G401.6 (cell line): ENCODE results near the gene CARMIL3.
"Not testable (repeated sequence)": the region's sequence is repeated elsewhere in the genome, so short reads cannot be mapped to it uniquely, and the experiment has no call there.

Experiments used
- FAIRE-seq: peaks from 2 replicates; lab custom pipeline; 2012; peaks lifted over from hg19 to GRCh38; lab: Jason Lieb, UNC

The CARMIL3 gene

DNA sequence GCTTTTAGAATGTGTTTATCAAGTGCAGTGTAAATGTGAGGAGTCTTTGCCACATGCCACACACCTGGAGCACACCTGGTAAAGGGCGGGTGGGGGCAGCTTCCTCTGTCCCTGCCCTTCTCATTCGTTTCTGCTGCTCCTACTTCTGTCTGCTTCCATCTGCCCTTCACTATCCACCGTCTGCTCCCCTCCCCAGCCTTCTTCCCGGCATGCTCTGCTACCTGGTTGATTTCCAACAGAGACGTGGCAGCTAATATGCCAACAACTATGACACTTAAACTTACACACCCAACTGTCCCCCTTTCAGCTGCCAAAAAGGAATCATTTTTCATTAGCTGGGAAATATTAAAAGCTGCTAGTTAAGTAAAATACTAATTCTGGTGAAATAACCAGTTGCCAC lies 9.1 kb upstream of the CARMIL3 start:
- no peak for FAIRE-seq

DNA sequence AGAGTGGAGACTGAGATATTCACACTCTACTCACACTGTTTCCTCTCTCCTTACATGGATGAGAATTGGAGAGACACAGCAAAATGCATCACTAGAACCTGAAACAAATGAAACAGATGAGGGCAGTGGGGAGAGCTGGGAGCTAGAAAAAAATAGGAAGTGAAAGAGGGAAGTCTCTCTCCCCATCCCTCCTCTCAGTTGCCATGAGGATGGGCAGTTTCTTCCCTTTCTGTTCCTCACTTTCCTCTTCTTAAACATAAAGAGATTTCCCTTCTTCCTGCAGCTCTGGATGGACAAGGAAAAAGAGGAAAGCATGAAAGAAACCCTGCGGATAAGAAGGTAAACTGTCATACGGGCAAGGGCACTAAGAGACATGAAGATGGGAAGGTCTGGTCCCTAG lies 2.8 kb upstream of the CARMIL3 start:
- FAIRE-seq: not testable (repeated sequence)

- not testable (repeated sequence) for FAIRE-seq
Observed at GRCh38 chr14:24050753-24051152, 1.1 kb upstream of the CARMIL3 start.

GRCh38 chr14:24051176-24051788 lies 527 bp upstream of the CARMIL3 start:
- FAIRE-seq: no peak

- no peak for FAIRE-seq
Observed at GRCh38 chr14:24052656-24053547, 1.1 kb downstream of the CARMIL3 start.

DNA sequence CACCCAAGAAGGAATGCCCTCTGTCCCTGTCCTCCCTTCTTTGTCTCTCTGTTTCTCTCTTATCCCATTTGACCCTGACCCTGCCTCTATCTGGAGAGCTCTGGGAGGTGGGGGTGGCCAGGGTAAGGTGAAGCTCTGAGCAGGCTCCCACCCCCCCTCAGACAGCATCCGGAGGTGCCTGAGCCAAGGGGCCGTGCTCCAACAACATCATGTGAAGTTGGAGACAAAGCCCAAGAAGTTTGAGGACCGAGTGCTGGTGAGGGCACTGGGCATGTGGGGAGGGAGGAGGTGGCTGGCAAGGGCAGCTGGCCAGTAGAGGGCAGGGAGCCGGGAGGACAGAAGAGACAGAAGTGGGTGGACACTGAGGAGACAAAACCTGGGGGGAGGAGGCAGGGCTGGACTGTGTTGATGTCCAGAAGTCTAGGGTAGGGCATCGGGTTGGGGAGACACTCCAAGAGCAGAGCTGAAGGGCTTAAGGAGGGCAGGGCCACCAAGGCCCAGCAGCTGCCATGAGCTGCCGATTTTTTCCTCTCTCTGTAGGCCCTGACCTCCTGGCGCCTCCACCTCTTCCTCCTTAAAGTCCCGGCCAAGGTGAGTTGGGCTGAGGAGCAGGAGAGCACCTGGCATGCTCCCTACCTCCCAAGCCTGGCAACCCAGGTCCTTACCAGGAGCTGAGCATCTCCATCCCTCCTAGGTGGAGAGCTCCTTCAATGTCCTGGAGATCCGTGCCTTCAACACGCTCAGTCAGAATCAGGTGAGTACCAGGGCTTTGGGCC lies 1.9 kb downstream of the CARMIL3 start:
- no peak for FAIRE-seq

DNA sequence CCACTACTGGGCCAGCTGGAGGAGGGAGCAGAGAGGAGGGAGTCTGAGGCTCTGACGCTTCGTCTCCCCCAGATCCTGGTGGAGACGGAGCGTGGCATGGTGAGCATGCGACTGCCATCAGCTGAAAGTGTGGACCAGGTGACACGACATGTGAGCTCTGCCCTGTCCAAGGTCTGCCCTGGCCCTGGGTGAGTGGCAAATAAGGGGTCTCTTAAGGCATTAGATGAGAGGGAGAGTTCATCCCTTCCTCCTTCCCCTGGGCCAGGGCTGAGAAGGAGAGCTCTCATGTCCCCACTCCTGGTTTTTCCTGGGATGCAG lies 2.5 kb downstream of the CARMIL3 start:
- FAIRE-seq: no peak

DNA sequence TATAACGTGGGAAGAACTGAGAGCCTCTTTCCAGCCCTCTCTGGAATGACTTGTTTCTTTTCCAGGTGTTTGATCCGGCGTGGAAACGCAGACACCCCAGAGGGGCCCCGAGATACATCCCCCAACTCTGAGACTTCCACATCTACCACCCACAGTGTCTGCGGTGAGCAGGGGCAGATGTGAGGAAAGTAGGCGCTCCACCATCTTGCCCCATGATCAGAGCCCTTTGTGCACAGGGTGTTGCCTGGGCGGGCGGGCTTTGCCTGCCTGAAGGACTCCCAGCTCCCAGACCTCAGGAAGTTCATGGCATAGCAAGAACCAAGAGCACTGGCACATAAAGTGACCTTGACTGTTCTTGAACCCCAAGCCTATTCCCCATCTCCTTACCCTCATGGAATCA lies 2.8 kb downstream of the CARMIL3 start:
- FAIRE-seq: no peak

DNA sequence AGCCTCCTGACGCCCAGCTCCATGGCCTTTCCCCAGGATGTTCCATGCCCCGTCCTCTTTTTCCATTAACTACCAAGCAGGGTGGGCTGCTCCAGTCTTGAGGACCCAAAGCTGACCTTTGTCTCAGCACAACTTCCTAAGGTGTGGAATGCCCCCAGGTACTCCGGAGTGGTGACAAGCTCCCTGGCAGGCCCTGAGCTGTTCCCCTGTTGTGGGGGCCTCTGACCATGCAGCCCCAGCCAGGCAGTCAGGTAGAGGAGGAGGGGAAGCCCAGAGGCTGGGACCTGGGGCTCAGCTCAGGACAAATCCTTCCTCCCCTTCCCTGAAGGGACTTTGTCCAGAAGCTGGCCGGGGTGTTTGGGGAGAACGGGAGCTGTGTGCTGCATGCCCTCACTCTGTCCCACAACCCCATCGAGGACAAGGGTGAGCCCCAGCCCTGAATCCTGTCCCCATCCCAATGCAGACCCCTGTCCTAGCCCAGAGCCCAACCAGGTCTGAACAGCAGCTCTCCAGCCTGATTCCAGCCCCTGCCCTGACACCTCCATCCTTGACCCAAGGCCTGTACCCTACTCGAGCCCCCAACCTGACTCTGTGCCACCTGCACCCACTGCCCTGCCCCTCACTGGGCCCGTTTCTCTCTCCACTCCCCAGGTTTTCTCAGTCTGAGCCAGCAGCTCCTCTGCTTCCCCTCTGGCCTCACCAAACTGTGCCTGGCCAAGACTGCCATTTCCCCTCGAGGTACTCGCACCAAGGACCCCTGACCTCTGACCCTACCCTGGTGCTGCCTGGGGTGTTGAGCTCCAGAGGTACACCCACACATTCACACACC lies 4.4 kb downstream of the CARMIL3 start:
- no peak for FAIRE-seq

- FAIRE-seq: no peak
Observed at GRCh38 chr14:24056800-24057184, 5.0 kb downstream of the CARMIL3 start.

DNA sequence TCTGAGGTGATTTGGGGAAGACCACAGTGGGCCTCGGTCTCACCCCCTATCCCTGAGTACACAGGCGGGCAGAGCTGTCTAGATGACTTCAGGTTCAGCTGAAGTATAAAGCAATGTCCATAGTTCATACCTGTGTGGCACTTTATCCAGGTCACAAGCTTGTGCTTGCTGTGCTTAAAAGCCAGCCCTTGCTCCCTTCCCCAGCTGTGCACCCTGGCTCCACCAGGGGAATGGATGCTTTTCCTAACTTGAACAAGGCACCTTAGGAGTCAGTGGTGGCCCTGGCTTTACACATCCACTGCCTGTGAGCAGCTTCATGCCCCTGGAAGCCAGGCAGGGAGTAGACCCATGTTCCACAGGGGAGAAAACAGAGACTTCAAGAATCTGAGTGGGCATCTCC lies 5.5 kb downstream of the CARMIL3 start:
- FAIRE-seq: no peak

GRCh38 chr14:24057867-24058259 lies 6.1 kb downstream of the CARMIL3 start:
- FAIRE-seq: no peak

DNA sequence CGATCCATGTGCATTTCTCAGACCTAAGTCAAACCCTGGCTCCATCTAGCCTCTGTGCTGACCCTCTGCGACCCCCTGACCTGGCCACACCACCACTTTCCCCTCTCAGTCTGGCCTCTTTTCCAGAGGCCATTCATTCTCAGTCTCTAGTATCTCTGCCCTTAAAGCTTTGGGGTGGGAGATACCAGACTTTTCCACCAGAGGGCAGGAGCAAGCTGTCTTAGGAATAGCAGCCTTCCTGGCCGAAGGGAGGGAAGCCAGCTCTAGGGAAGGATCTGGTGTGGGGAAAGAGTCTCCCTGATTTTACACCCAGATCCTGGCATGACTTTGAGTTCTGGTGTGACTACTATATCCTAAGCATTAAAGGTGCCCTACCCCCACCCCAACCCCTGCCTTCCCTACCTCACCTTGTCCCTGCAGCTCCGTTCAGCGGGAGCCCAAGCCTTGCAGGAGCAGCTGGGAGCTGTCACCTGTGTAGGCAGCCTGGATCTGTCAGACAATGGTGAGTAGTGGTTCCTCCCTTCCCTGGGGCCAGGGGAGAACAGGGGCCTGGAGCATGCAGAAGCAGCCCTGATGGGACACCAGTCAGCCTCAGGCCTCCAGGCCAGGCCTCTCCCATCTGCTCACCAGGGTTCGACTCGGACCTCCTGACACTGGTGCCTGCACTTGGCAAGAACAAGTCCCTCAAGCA lies 6.6 kb downstream of the CARMIL3 start:
- peak; percentile 84 for FAIRE-seq

GRCh38 chr14:24058951-24059475 lies 7.2 kb downstream of the CARMIL3 start:
- FAIRE-seq: no peak

- no peak for FAIRE-seq
Observed at GRCh38 chr14:24059841-24060388, 8.1 kb downstream of the CARMIL3 start.

- FAIRE-seq: no peak
Observed at GRCh38 chr14:24060443-24060842, 8.6 kb downstream of the CARMIL3 start.

GRCh38 chr14:24060984-24061913 lies 9.4 kb downstream of the CARMIL3 start:
- no peak for FAIRE-seq

DNA sequence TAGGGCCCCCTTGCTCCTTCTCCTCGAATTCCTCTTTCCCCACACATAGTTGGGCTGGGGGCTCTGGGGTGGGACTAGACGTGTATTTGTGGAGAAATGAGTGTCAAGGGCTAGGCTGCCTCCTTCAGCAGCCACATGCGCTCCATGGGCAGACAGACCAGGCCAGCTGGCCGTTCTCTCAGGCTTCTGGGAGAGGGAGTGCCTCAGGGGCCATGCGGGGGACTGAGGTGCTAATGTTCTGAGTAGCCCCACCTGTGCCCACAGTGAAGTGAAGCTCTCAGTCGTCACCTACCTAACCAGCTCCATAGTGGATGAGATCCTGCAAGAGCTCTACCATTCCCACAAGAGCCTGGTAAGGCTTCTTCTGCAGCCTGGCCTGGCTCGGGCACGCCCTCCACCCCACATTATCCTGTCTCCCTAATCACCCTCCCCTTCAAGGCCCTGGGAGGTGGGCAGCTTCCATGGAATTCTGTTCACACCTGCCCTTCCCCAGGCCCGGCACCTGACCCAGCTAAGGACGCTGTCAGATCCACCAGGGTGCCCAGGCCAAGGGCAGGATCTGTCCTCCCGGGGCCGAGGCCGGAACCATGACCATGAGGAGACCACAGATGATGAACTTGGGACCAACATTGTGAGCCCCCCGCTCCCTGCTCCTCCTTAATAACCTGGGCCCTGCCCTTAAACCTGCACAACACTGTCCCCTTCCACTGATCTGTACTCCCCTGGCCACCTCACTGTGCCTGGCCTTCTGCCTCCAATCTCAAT lies 10.6 kb downstream of the CARMIL3 start:
- FAIRE-seq: no peak

DNA sequence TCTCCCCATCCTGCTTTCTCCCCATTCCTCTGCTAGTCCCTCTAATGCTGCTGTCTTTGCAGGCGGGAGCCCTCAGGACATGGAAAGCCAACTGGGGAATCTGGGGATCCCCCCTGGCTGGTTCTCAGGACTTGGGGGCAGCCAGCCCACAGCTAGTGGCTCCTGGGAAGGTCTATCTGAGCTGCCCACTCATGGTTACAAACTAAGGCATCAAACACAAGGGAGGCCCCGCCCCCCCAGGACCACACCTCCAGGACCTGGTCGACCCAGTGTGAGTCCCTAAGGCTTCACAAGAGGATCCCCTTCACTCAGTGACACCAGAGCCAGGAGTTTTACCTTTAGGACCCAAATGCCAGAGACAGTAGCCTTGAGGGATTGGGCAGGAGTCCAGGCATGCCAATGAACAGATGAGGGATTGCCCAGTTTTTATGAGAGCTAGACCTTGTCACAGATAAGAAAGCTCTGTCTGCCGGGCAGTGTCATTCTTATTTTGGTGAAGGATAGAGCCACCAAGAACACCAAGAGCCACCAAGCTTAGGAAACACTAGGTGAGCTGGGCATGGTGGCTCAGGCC lies 11.5 kb downstream of the CARMIL3 start:
- no peak for FAIRE-seq
